Spleen (tissue), 7 donors: ENCODE measurements around the gene CEP44.
"Not testable (repeated sequence)": the region's sequence is repeated elsewhere in the genome, so short reads cannot be mapped to it uniquely, and the experiment has no call there.

ENCODE experiments used
- CTCF ChIP-seq, 11 experiments: fragments of 200-600 bp in 7 of 11; fragments of 450-650 bp in 4 of 11; sonication (generic) in 4 of 11; IDR thresholded peaks in 8 of 11; conservative IDR thresholded peaks in 3 of 11; 1 replicate in 7 of 11; 2 replicates in 4 of 11; pipeline versions ENCODE4 v1.4.0 to v1.8.0; 2016 to 2021; ENCODE audit warnings: antibody characterized with exemption in 11 of 11, inconsistent platforms in 4 of 11, mild to moderate bottlenecking in 1 of 11
- POLR2A ChIP-seq, 3 donors: fragments of 450-650 bp; IDR thresholded peaks; one replicate each; pipeline ENCODE4 v1.5.1; 2017; ENCODE audit warnings: antibody characterized with exemption in 3 of 3, mild to moderate bottlenecking in 1 of 3
- donor health status: DM: no; HTN: no; CAD: no; lungs with moderate emphysema.
- donor health status: DM: no; HTN: no; CAD: no.
- donor health status: DM: no; HTN: no; CAD: no.

GRCh38 chr4:174261432-174261831 lies 22.3 kb upstream of the CEP44 start:
- TF ChIP-seq CTCF (IDR thresholded peaks at IDR 0.05 in 8 of 11, conservative IDR thresholded peaks at IDR 0.05 in 3 of 11); POLR2A (IDR thresholded peaks at IDR 0.05): not testable (repeated sequence)
